HG03432 (cell line): ENCODE measurements around the gene PKM.

Source experiments
- ATAC-seq: cut with Tn5 transposase; IDR thresholded peaks from one replicate; pipeline ENCODE4 v1.9.1; 2021; ENCODE audit warnings: mild to moderate bottlenecking, moderate library complexity; ENCODE audit not compliant: unreplicated experiment

The PKM gene

DNA sequence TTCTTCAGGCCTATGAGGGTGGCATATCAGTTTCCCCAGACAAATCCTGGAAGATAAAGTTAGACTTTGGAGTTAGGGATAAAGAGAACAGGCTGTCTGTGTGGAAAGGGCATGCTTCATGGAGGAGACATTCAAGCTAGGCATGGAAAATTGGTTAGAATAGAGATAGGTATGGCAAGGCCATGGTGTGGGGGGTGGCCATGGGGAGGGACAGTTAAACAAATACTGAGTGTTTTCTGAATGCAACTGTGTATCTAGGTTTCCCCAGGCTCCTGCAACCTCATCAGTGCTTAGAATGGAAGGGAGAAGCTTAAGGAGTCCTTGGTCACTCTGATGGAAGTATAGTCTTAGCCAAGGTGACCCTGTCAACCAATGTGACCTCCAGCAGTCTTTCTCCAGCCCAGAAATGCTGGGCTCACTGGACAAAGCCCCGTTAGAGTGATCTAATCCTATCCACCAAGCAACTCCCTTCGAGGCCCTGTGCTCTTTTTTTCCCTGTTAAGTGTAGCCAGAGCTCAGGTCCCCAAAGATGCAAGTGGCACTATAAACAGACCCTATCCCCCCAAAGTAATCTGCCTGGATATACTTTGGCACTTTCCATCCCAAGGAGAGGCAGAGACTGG is 5.5 kb upstream of the PKM start:
- no peak for ATAC-seq

DNA sequence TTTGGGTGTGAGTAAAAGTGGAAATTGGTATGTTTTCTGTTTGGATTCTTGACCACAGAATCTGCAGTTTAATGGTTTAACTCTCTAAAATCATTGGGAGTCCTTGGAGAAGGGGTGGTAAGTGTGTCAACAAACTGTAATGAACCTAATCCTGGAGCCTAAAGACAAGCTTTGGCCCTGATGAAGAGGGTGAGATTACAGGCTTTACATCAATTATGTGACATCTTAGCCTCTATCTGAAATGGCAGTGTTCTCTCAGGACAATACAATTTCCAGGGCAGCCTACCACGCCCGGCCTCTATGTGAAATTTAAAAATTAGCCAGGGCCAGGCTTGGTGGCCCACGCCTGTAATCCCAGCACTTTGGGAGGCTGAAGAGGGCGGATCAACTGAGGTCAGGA is 4.3 kb upstream of the PKM start:
- no peak for ATAC-seq

GRCh38 chr15:72233769-72234168 is 2.8 kb upstream of the PKM start:
- ATAC-seq, result no peak

- ATAC-seq, result peak; percentile 0
These were observed 966 bp upstream of the PKM start for GRCh38 chr15:72231833-72232478.

GRCh38 chr15:72230197-72231065 is 559 bp downstream of the PKM start:
- ATAC-seq, result no peak

DNA sequence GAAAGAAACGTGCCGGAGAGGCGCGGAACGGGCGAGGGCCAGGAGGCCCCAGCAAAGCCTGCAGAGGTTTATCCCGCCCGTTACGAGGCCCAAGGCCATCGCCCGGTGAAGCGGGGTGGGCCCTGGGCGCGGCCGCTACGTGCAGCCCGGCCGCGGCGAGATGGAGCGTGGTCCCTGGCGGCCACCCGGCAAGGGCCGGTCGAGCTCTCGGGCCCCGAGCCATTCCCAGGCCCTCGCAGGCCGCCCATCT is 1.1 kb downstream of the PKM start:
- no peak for ATAC-seq

GRCh38 chr15:72229076-72229946 is 1.7 kb downstream of the PKM start:
- no peak for ATAC-seq

DNA sequence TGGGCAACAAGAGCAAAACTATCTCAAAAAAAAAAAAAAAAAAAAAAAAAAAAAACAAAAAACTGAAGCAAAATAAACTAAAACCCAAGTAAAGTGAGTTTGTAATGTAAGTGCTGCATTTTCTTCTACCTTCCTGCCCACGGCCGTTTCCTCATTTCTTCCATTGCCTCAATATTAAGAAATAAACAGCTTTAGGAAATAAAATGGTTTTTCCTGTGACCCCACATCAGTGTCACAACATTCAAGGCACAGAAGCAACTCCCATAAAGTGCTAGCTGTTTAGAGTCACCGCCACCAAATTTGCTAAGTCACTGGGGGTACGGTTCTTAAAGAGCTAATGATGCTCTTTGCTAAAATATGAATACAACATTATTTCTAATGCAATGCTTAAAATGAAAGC is 3.3 kb downstream of the PKM start:
- ATAC-seq, result no peak

DNA sequence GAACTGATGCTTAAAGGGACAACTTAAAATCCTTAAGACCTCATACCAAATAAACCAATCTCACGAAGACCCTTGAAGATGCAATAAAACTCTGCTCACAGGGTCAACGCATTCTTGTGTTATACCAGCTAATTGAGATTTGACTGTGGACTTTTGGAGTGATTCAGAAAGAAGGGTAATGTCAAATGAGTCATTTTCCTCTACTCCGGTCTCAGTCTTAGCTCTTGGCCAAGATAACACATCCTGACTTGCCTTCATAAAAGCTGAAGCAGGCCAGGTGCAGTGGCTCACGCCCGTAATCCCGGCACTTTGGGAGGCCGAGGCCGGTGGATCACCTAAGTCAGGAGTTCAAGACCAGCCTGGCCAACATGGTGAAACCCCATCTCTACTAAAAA is 3.8 kb downstream of the PKM start:
- ATAC-seq, result no peak

DNA sequence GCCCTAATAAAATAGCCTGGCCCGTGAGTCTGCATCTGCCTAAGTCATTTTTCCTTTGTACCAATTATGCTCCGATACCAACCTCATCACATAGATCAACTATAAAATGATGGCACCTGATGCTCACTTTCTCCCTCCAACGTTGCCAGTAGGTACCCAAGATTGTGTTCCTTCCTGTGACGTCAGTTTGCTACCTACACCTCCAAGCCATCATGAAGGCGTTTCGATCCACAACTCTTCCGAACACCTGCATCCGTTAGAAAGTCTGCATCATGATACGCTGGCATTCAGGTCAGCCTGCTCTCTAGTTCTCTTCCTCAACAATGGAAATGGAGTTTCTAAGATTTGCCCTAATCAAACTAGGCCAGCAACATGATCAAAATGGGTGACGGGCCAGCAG is 7.7 kb downstream of the PKM start:
- no peak for ATAC-seq

GRCh38 chr15:72222393-72222792 is 8.6 kb downstream of the PKM start:
- ATAC-seq, result no peak

DNA sequence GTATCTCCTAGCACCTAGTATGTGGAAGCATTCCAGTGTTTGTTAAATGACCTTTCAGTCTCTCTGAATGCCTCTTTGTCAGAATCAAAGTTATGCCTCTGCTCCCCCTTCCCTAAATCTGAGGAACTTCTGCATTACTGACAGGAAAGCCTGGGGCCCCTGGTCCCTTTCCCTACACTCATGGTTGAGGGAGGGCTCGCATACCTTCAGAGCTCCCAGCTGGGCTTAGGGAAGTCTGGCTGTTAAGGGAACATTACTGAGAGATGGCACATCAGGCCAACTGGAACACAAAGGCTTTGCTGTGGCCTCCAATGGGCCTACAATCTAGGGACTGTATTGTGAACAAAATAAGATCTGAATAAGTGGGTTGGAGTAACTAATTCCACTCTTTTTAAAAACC is 10.3 kb downstream of the PKM start:
- no peak for ATAC-seq

DNA sequence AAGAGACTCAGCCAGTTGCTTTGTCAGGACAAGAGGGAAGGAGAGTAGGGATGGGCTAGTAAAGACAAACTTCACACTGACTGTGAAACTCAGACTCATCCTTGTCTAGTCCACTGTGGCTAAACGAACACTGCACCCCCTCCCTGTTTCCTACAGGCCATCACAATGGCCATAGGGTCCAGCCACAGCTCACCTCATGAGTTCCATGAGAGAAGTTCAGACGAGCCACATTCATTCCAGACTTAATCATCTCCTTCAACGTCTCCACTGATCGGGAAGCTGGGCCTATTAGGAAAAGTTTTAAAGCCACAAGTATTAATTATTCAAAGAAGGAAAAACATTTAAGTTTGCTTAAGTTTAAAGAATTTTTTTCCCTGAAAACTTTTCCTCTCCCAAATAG is 13.8 kb downstream of the PKM start:
- ATAC-seq, result no peak

- ATAC-seq, result no peak
These were observed 14.9 kb downstream of the PKM start for GRCh38 chr15:72216079-72216478.

DNA sequence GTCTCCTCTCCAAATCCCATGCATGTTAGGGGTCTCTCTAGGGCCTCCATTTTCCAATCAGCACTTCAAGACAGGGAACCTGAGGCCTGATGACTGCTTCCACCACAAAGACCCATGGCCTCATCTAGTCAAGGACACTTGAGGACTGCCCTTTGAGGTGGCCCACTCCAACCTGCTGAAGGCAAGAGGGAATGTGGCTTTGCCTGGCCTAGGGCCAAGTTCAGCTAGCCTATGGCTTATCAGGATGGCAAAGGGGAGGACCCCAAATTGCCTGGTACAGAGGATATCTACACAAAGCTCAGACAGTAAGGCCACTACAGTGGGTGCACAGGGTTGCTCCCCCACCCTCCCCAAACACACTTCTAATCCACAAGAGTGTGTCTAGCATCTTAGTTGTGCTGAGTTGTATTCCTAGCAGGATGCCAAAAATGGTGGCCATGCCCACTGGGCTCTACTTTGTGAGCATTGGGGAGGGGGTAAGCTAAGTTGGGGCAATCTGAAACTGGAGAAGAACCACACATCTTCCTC is 23.4 kb downstream of the PKM start:
- no peak for ATAC-seq

GRCh38 chr15:72206677-72207000 is 24.4 kb downstream of the PKM start:
- no peak for ATAC-seq

- no peak for ATAC-seq
These were observed 24.9 kb downstream of the PKM start for GRCh38 chr15:72205896-72206676.

GRCh38 chr15:72205273-72205672 is 25.7 kb downstream of the PKM start:
- ATAC-seq, result no peak

- no peak for ATAC-seq
These were observed 27.5 kb downstream of the PKM start for GRCh38 chr15:72203507-72203837.

- no peak for ATAC-seq
These were observed 28.0 kb downstream of the PKM start for GRCh38 chr15:72202801-72203506.
